HL-60/S4 treated with phorbol 12-myristate 13-acetate at 8.2 ng/mL for 4 days and 3 days (cell line): ENCODE results near the gene TNC.

ENCODE experiments used
- in situ Hi-C: fragments of 300-500 bp; cut with MboI; formaldehyde crosslinking; loops from 2 replicates; pipeline ENCODE4 v1.15.0; 2022; ENCODE audit warnings: low sequenced_read_pairs

TNC gene

GRCh38 chr9:115015018-115015635 lies 102.8 kb downstream of the TNC start:
- in situ Hi-C loops = loop anchor here (10.0 kb wide), 1 partner anchor 340 kb away; no protein-coding TSS in a partner anchor

DNA sequence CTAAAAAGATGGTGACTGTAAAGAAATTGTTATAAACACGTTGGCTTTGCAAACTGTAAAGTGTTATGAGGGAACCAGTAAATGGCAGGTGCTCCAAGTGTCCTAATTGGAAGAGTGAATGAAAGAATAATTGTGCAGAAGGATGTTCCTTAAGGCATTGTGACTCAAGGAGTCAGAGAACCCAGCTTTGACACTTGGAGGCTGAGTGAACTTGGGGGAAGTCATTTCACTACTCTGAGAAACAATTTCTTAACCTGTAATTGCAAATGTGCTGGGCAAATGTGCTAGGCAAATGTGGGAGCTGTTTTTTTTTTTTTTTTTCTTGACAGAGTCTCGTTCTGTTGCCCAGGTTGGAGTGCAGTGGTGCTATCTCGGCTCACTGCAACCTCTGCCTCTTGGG lies 103.5 kb downstream of the TNC start:
- in situ Hi-C loops = loop anchor here (5.0 to 10.0 kb wide), 2 partner anchors 277 to 340 kb away; no protein-coding TSS in a partner anchor

GRCh38 chr9:115013998-115014397 lies 104.0 kb downstream of the TNC start:
- in situ Hi-C loops = loop anchor here (5.0 to 10.0 kb wide), 2 partner anchors 277 to 339 kb away; no protein-coding TSS in a partner anchor

GRCh38 chr9:115012486-115012885 lies 105.5 kb downstream of the TNC start:
- in situ Hi-C loops = loop anchor here (5.0 to 10.0 kb wide), 2 partner anchors 275 to 338 kb away; no protein-coding TSS in a partner anchor

DNA sequence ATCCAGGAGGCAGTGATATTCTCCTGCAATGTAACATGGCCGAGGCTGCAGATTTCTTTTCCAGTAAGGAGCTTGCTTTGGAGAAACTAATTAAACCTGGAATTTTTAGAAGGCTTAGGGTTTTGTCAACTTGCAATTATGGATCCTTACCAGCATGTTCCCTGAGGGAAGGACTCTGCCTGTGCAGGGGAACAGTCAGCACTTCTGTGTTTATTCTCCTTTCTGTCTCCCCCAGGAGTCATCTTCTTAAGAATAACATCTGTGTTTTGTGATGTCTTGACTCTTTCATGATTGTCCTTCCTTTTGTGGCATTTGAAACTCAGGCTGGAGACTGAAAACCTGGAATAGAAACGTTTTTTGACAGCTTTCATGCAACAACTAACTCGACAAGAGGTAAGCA lies 107.1 kb downstream of the TNC start:
- in situ Hi-C loops = loop anchor here (5.0 to 10.0 kb wide), 2 partner anchors 274 to 336 kb away; no protein-coding TSS in a partner anchor

DNA sequence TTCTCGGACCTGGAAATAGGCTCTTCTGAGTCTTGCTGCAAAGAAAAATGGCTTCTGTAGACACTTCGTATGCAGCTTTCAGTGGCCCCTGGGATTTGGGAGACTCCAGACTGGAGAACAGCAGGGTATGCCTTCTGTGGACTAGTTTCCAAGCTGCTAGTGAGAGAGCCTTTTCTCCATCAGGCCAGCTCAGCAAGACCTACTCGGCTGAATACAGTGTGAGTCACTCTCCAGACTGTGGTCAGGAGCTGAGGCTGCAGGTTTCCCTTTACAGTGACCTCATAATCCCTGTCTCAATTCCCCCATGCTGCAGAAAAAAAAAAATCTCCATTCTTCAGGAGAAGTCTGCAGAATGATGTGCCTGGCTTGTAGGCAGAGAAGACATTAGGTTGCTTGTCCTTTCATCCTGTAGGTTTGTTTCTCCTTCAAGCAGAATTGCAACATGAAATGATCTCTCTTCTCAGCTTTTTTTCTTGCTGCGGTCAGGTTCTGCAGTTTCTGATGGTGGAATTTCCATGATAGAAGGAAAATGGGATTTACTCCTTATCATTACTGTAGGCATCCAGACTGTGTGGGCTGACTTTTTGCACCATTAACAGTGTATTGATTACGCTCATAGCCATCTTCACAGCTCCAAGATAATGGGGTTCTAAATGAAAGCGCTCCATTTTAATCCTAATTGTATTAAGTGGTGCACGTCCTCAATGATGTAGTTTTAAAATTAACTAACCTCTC lies 109.3 kb downstream of the TNC start:
- in situ Hi-C loops = no loop called here

- in situ Hi-C loops = no loop called here
These were observed 111.3 kb downstream of the TNC start for GRCh38 chr9:115006660-115007059.

- in situ Hi-C loops = no loop called here
These were observed 112.6 kb downstream of the TNC start for GRCh38 chr9:115005322-115005721.

GRCh38 chr9:115004545-115004944 lies 113.4 kb downstream of the TNC start:
- in situ Hi-C loops = no loop called here

DNA sequence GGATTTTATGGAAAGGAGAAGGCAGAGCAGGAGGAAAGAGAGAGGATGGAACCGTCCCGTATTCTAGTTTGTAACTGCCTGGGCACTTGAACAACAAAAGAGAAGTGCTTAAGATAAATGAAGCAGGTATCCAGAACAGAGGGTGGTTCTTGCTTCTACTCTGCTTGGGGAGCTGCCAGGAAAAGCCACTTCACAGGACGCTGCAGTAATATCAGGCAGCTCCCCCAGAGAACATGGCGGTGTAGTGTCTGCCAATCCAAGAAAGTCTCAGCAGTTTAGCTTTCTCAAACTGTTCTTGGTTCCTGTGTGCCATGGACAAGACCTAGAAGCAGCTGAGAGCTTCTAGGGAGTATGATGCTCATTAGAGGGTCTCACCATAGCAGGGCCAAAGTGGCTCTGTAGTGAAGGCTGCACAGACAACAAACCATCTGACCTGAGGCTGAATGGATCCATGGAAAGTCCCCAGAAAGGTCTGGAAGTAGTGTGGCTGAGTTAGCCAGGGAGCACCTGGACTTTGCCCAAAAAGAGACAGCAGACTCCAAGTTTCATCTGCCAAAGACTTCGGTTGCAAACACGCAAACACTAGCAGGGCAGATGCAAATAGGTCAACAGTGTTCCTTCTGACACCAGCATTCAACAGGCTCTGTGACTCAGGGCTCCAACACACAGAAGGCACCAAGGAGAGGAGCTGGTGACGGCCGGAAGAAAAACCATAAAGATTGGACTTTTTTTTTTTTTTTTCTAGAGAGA lies 115.4 kb downstream of the TNC start:
- in situ Hi-C loops = no loop called here

DNA sequence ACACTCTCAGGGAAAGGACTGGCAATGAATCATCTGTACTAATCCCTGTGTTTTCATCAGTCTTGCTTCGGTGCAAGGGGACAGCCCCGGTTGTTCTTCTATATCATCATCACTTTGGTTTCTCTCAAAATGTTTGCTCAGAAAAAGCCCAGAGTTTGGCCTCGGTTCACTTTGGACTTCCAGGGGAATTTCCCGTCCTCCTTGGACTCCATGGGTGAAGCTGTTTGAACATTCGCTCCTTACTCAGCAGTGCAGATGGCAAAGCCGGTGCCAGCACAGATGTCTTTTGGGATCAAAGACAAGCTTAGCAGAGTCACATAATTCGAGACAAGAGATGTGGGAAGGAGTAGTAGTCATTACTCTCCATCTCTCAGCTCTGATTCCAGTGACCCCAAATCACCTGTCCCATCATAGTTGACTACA lies 117.7 kb downstream of the TNC start:
- in situ Hi-C loops = no loop called here

GRCh38 chr9:114998326-114998725 lies 119.6 kb downstream of the TNC start:
- in situ Hi-C loops = no loop called here

DNA sequence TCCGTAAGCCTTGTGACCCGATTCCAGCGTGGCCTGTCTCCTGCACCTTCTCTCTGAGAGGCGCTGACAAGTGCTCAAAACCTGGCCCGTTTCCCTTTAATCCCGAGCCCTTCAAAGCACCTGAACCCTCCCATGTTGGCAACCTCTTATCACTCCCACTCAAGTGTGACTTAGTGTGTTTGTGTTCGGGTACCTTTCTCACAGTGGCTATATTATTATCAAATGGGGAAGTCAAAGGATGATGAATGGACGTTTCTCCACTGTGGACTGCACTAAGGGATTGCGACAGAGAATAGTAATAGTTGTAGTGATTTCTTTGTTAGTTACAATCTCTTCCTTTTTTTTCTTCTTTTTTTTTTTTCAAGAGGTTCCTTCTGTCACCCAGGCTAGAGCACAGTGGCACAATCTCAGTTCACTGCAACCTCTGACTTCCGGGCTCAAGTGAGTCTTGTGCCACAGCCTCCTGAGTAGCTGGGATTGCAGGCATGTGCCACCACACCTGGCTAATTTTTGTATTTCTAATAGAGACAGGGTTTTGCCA lies 122.2 kb downstream of the TNC start:
- in situ Hi-C loops = no loop called here

DNA sequence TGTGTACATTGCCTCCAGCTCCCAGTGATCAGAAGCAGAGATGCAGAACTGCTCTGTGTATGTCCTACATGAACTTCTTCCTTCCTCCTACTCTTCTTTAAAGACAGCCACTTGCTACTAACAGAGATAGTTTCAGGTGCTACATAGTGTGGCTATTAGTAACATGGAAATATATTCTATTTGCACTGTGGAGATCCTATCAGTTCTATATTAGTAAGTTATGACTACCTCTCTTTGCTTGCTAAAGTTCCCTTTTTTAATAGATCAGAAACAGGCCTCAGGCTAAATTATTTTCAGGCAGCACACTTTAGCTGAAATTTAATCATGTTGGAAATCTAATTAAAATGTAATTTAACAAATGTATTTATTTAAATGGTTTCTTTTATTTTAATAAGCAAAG lies 123.2 kb downstream of the TNC start:
- in situ Hi-C loops = no loop called here

GRCh38 chr9:114991861-114992260 lies 126.1 kb downstream of the TNC start:
- in situ Hi-C loops = no loop called here

- in situ Hi-C loops = no loop called here
These were observed 127.1 kb downstream of the TNC start for GRCh38 chr9:114990901-114991300.

DNA sequence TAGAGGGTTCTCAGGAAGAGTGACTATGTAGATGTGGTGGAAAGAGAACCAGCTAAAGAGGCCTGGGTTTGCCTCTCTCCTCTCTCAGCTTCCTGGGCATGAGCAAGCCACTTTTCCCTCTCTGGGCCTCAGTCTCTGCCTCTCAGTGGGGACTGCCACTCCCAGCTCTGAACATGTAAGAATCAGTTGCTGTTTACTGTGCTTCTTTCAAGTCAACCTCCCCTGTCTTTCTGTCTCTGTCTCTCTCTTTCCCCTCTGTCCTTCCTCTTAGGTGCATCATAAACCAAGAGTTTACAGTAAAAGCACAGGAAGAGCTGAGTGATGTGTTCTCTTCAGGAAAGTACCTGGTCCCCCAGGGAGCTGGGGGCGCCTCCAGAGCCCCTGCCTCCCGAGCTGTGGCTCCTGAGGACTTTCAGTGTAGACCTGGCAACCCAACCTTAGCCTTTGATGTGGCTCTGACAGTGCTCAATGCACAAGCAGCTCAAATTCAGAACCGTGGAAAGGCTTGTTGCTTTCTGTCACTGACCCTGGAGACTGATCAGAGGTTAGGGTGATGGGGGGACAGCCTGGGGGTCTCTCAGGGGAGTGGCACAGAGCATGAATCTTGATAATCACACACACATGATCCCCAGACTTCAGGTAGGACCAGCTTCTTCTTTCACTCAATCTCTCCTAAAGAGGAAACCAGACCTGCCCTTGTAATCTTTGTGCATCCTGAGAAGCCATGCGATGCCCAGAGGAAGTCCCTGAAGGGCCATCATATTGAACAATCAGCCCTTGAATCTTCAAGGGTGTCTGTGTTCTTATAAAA lies 128.2 kb downstream of the TNC start:
- in situ Hi-C loops = no loop called here

- in situ Hi-C loops = no loop called here
These were observed 128.9 kb downstream of the TNC start for GRCh38 chr9:114988962-114989599.

GRCh38 chr9:114987116-114987515 lies 130.8 kb downstream of the TNC start:
- in situ Hi-C loops = no loop called here

DNA sequence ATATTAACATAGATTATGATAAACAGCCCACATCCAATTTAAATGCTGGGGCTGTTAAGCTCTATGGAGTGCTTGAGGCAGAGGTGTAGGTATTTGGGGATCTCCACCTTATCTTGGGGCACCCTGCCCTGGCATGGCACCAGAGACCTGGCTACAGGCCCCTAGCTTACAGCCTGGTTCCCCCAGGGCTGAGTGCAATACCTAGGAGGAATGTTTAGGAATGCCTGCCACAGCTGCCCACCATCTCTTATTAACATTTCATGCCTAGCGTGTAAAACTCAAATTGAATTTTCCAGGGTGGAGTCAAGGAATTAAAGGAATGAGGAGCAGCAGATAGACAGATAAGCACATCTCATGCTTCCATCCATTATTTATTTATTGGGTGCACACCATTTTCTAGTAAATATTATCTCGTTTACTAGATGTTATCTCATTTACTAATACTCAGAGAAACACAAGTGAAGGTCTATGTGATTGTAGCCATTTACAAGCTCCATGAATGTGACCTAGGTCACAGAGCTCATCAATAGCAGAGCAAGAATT lies 131.9 kb downstream of the TNC start:
- in situ Hi-C loops = no loop called here
